HG03469 (cell line): ENCODE data around the gene ACOT12.
"Not testable (repeated sequence)": the region's sequence is repeated elsewhere in the genome, so short reads cannot be mapped to it uniquely, and the experiment has no call there.

Source experiments
- ATAC-seq: cut with Tn5 transposase; IDR thresholded peaks from one replicate; pipeline ENCODE4 v1.9.1; 2021; ENCODE audit warnings: mild to moderate bottlenecking, moderate library complexity, moderate number of reproducible peaks; ENCODE audit not compliant: unreplicated experiment

ACOT12 gene

GRCh38 chr5:81393783-81394718 is at the start of gene ACOT12:
ACOT12 (minus strand) TSS chr5:81394134; CDS start chr5:81394114, 20 bp downstream.
- ATAC-seq: no peak

DNA sequence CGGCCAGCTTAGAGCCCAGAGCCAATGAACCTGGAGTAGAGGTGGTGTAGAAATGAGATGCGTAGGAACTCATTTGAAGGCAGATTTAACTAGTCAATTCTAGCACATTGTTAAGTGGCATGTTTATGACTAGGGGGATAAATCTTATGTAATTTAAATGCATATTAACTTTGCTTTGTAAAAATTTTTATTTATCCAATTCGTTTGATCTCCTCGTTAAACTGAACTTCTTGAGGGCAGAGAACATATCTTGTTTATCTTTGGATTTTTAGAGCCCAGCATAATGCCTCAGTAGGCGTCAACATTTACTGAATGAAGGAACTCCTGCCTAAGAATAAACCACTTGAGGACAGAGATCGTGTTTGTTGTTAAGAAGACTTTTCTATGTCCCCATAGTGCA is 41.1 kb upstream of the ACOT12 start:
- ATAC-seq: no peak

DNA sequence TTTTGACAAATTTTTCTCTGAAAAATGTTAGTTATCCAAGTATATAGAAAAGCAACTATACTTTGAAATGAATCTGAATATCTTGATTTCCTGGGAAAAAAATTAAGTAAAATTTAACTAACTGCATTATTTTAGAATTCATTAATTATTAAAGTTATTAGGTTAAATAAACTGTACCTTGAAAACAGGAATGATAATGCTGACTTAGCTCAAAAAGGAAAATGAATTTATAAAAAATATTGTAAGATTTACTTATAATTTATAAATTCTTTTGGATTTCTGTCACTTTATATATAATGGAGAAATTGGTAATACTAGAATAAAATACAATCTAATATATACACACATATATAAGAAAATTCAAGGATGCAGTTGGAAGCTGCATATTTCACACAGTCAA is 36.1 kb upstream of the ACOT12 start:
- no peak for ATAC-seq

DNA sequence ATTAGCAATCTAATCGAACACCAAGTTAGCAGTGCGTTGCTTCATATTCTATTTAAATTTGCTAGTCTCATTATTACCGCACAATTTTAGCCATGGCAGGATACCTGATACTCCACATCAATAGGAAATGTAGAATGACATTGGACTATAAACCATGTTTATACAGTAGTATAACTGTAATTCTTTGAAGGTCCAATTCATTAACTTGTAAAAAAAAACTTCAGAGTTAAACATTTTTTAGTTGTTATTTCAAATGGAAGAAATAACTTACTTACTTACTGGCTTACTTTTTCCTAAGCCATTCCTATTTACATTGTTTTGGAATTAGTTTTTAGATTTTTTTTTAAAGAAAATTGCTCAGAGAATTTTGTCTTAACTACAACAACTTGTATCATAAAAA is 35.4 kb upstream of the ACOT12 start:
- no peak for ATAC-seq

DNA sequence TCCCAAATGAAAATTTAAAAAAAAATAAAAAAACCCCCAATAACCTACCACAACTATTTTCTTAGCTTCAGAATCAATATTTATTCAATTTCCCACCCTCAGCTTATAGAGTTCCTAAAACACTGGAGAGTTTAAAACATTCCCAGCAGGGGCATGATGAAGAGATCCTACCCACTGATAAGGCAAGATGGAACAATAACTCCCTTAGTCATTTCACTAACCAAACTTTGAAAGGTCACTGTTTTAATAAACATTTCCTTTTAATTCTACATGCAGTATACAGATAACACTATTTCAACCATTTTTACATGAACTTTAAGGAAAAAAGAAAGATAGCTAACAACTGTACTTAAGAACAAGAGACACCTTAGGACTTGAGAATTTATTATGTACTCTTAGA is 34.9 kb upstream of the ACOT12 start:
- no peak for ATAC-seq

DNA sequence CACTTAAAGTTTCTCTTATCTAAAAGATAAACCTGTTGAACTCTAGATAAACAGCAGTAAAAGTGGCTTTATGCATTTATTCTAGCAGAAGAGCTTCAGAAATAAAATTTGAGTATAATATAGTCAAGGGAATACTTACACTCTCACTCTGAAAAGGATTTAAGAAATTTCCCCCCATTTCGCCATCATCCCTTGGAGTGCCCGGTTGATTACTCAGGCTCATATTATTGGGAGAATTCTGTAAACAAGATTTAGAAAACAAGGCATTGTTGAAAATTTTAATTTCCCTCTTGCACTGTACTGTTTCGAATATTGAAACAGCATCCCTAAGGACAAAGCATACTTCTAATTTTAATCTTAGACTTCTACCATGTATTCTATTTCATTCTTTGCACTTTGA is 34.5 kb upstream of the ACOT12 start:
- ATAC-seq: no peak

DNA sequence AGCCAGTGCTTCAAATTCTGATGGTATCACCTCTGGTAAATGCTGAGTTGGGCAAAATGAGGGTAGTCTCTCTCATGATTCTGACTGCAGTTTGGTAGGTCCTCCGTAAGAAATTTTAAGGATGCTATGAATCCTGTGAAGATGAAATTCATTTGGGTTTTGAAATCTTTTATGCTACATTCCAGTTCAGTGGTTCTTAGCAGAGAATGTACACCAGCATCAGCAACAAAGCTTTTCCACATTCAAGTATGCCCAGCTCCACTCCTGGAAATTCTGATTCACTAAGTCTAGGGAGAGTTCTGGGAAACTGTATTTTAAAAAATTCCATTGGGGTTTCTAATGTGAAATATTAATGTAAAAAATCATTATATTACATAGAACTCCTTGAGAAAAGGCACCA is 33.6 kb upstream of the ACOT12 start:
- ATAC-seq: no peak

DNA sequence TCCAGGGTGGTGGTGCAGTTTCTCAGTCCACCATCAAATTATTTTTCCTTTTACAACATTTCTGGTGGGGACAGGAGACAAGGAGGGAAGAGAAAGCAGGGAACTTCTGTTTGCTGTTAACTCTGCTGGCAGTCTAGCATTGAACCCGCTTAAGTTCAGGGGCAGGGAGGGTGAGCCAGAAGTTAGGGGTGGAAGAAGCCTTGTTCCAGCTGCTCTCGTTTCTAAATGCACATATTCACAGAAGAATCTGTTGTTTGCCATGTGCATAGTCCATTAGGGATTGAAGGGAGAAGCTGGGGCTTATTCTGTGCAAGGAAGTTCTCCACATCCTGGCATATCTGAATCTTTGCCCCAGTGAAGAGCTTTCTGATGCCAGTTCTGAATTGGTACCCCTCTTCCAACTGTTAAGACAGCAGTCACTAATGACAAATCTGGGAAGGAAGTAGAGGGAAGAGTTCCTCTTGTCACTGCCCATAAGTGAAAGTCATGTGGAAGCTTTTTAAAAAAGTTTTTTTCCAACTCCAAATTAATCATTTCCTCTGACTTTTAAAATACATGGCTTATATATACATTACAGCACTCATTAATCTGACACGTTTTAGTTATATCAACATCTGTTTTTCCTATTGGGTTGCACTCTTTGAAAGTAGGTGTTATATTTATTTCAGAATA is 32.6 kb upstream of the ACOT12 start:
- no peak for ATAC-seq

GRCh38 chr5:81425569-81425968 is 31.6 kb upstream of the ACOT12 start:
- no peak for ATAC-seq

- no peak for ATAC-seq
Observed at GRCh38 chr5:81424728-81425127, 30.8 kb upstream of the ACOT12 start.

DNA sequence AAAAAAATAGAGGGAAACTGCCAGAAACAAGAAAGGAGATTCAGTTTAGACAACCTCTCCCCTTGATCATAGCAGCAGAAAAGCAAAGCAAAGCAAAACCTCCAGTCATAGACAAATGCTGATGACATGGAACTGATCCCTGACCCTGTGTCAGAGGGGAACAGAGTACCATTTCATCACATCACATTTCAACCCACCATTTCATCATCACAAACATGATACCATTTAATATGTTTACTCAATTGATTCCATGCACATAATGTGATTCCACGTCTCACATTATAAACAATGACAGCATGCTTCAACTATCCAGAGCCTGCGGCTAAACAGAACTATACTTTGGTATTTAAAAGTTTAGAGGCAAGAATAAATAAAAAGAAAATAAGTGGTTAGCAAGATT is 28.7 kb upstream of the ACOT12 start:
- no peak for ATAC-seq

- no peak for ATAC-seq
Observed at GRCh38 chr5:81420039-81420667, 26.2 kb upstream of the ACOT12 start.

DNA sequence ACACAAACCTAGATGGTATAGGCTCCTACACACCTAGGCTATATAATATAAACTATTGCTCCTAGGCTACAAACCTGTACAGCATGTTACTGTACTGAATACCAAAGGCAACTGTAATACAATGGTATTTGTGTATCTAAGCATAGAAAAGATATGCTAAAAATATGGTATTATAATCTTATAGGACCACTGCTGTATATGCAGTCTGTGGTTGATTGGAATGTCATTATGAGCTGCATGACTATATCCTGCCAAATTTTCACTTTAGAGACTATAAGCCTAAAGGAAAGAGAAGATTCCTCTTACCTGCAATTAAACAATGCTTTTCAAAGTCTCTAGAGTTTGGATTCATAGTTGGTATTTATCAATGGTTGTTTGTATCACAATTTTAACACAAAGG is 24.7 kb upstream of the ACOT12 start:
- no peak for ATAC-seq

GRCh38 chr5:81417052-81417451 is 23.1 kb upstream of the ACOT12 start:
- no peak for ATAC-seq

GRCh38 chr5:81409896-81410295 is 16.0 kb upstream of the ACOT12 start:
- ATAC-seq: no peak

GRCh38 chr5:81409361-81409760 is 15.4 kb upstream of the ACOT12 start:
- ATAC-seq: no peak

GRCh38 chr5:81408496-81408895 is 14.6 kb upstream of the ACOT12 start:
- no peak for ATAC-seq

- not testable (repeated sequence) for ATAC-seq
Observed at GRCh38 chr5:81407811-81408210, 13.9 kb upstream of the ACOT12 start.

GRCh38 chr5:81405126-81405891 is 11.4 kb upstream of the ACOT12 start:
- ATAC-seq: no peak

- no peak for ATAC-seq
Observed at GRCh38 chr5:81402192-81402930, 8.4 kb upstream of the ACOT12 start.
